Stimulated activated CD8-positive, alpha-beta memory T cell treated with anti-CD3 and anti-CD28 coated beads, Interleukin-4, amount 100 ng/mL, for 4 hours (primary cell): ENCODE measurements around the gene TAS2R16.

Source experiments
- DNase-seq, 2 donors: peaks; one replicate each; pipeline ENCODE4 v3.0.0-alpha.2; 2020; ENCODE audit warnings: low read depth in 2 of 2, low spot score in 1 of 2

Gene TAS2R16, protein sequence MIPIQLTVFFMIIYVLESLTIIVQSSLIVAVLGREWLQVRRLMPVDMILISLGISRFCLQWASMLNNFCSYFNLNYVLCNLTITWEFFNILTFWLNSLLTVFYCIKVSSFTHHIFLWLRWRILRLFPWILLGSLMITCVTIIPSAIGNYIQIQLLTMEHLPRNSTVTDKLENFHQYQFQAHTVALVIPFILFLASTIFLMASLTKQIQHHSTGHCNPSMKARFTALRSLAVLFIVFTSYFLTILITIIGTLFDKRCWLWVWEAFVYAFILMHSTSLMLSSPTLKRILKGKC

DNA sequence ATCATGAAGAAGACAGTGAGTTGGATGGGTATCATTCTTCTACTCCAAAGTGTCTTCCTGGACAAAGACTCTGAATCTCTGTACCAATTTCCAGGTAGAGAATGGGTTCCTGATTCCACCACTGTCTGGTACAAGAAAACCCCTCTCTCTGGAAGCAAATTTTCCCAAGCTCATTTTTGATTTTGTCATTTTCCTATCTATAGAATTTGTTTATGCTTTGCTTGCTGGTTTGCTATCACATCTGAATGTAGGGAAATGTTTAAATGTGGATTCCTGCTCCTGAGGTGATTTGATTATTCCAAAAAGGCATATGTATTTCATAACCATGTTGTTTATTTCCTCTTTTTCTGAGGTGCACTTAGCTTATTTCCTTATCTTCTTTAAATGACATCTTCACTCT lies at the start of gene TAS2R16:
Gene TAS2R16, minus strand, starts transcription at position 101 of the 400 bp plus-strand sequence. Its CDS starts 66 bp downstream, at position 35.
- DNase-seq, result no peak

DNA sequence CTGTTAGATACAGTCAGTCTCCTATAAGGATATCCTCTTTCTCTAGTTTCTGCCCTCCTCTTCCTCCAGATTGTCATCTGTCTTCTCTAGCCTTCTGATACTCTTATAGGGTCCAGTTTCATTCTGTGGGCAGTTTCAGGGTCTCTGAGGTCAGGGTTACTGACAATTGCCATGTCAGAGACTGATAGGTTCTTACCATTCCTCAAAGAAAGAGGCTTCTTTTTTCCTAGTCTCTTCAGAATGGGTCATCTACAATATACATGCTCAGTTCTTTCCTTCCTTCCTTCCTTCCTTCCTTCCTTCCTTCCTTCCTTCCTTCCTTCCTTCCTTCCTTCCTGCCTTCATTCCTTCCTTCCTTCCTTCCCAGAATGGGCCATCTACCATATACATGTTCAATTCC lies 48.1 kb upstream of the TAS2R16 start:
- no peak for DNase-seq

DNA sequence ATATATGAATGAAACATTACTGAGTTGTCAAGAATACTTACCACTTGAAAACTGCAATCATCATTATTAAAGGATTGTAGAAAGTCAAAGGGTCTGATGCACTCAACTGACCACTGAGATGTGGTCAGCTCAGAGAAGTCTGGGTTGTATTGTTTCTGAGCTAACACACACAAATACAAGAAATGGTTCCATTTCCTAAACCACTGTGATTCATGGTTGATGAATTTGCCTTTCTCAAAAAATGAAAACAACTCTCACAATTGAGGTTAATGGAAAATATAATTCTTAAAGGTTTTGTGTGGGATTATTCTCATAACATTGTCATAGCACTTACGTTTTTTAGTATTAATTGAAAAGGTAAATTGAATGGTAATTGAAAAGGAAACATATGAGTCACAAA lies 45.6 kb upstream of the TAS2R16 start:
- no peak for DNase-seq

DNA sequence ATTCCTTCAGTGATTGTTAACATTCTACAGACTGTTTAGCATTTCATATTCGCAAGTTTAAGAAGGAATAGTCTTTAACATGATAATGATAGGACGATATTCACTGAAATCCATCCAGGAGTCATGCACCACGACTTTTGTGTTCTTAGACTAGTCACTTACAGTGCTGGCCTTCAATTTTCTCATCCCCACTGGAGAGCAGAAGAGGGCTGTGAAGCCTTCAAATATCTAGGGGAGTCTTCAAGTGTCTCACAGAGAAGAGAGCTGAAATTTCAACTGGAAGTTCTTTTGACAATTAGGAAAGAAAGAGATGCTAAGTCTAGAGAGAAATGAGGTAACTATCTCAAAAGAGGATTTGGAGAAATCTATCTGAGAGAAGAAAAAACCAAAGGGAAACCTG lies 43.8 kb upstream of the TAS2R16 start:
- DNase-seq, result no peak

DNA sequence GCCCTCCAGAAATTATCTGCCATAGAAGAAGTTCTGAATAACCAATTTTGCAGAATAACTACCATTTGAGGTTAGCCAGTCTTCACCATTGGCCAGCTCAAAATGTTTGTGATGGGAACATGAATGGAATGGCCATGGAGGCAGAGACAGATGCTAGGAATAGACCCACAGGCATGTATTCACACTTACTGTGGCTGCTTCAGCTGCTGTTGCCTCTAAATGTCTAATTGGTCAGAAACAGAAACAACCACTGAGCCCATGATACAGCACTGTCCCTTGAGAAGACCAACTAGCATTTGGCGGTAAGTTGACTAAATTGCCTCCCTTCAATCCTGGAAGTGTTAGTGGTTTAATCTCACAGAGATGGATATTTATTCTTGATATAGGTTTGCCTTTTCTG lies 38.6 kb upstream of the TAS2R16 start:
- DNase-seq, result no peak

DNA sequence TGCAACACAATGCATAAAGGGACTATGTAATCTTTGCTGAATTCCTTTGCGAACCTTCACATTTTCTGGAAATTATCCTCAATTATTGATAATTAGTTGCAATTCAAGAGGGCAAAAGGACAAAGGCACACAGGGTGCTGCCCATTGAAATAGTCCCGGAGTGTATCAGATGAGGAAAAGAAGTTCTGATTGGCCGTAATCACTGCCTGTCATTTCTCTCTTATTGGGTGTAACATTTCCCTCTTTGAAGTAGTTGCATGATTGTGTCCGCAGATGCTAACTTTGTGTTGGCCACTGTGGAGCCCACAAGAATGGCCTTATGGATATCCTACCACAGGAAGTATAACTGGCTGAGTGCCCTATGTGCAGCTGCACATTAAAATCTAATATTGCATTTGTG lies 35.1 kb upstream of the TAS2R16 start:
- DNase-seq, result no peak

DNA sequence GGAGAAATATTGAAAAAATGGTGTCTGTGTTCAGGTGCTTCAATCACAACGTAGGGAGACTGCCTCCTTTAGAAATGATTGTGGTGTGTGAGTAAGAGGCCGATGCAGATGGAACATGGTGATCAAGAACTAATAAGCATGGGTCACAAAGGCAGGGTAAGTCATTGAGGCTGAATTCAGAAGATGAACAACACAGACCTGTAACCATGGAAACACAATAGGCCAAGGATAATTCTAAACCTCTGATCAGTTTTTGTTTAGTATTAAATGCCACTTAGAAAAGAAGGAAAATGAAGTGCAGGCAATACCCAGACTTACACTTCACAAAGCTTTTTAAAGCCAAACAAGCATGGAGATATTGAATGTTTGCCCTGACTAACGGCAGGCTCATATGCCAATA lies 32.8 kb upstream of the TAS2R16 start:
- no peak for DNase-seq

DNA sequence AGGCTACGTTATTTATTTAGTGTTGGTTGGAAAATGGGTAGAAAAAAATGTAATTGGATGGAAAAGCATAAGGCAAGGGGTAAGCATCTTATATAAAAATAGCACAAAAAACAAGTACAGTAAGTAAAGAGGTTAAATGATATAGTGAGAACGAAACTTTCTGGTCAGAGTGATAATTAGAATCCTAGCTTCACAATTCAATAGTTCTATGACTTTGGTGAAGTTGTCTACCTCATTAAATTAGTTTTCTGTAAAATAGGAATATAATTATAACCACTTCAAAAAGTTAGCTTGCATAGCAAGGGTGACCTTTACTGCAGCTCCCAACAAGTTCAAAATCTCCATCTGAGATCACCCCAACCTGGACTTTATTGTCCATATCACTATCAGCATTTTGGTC lies 30.8 kb upstream of the TAS2R16 start:
- no peak for DNase-seq

DNA sequence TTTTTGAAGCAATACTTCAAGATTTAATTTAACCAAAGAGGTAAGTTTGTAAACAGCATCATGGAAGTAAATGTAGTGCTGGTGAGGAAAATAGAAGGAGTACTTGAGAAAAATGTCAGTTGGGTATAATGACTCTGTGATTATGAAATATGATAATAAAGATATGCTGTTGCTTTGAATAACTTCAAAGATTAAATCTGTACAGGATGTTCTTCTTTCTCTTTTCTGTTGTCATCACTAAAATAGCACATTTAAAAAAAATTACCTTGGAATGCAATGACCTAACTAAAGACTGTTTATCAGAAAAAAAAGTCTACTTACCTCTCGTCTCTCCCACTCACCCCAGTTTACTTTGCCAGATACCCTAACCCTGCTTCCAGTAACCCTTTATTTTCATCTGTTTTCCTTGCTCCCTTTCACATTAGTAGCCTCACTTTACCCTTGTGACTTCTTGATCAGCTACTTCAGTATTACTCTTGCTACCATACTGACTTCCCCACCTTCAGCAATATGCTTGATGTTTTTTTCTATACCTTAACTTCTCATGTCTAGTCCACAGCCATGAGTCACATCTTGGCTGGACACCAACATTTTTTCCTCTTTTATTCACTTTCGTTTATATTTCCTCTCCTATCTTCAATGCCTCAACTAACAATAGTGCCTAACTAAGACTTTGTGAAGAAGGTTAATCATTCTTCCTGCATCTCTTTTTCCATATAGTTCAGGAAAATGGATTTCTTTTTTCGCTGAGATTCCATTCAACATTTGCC lies 29.7 kb upstream of the TAS2R16 start:
- no peak for DNase-seq

DNA sequence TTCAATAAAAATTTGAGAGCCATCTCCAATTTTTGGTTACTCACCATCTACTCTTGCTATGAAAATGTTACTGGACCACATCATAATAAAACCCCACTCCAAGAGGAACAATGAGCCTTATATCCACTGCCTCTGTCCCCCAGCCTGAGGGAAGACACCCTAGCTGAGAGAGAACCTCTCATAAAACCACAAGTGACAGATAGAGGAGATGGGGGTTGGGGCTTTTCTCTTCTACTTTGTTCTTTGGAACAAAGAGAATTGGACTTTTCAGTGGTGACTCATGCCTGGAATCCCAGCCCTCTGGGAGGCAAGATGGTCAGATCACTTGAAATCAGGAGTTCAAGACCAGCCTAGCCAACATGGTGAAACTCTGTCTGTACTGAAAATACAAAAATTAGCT lies 27.6 kb upstream of the TAS2R16 start:
- no peak for DNase-seq

DNA sequence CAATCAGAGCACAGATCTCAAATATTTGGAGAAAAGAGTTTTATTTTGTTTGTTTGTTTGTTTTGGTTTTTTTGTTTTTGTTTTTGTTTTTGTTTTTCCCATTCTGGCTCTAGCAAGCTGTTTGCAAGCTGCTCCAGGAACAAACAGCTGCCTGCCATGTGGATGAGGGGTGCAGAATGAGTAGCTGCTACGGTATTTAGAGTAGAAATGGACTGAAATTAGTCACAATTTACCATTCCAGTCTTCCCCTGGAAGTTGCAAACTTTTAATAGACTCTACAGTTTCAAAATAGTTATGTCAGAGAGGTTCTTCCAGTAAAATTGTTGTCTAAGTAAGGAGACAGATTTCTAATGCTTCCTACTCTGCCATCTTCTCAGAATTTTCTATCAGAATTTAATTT lies 27.1 kb upstream of the TAS2R16 start:
- no peak for DNase-seq

DNA sequence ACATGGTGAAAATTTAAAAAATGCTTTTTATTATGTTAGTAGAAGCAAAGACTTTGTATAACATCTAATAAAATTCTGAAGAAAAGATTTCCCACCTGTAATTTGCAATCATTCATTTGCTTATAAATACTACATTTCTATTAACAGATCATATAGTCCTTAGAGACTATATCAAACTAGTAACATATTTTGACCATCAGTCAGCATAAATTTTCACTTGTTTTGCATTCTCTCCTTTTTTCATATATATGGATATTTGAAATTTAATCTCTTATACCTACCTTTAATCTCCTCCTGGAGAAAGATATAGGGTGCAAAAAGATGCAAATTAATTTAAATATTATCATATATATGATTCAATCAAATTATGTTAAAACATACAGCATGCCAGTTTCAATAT lies 16.9 kb upstream of the TAS2R16 start:
- DNase-seq, result no peak

DNA sequence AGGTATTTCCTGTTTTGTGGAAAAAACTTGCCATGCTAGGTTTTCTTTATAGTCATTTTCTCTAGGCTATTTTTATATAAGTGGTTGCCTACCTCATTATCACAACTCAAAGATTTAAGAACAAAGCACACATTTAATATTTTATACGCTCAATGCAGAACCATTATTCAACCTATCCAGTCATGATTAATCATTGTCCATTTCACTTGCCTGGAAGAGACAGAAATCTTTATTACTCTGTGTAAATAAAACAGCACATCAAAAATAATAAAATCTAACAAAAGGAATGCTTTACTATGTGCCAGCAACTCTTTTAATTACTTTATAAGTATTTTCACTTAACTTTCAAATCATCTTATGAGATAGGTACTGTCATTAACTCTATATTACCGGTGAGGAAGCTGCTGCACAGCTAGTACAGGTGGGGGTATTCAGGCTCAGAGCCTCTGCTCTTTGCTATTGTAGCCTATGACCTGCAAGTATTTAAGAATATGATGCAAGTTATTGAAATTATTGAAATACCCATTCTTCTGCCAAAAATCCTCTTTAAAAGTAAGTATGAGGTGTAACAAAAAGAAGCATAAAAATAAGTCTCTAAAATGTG lies 16.4 kb upstream of the TAS2R16 start:
- no peak for DNase-seq

DNA sequence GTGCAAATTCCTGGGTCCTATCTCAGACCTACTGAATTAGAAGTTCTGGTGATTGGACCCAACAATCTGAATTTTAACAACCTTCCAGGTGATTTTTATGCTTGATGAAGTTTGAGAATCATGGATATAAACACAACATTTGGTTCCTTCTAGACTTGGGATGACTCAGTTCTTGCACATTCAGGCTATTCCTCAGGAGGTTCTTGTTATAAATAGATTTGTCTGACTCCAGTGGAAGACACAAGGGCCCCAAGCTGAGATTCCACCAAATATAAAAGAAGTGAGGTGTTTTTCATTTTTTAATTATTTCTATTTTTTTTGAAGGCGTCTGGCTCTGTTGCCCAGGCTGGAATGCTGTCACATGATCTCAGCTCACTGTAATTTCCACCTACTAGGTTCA lies 9.4 kb upstream of the TAS2R16 start:
- DNase-seq, result no peak

DNA sequence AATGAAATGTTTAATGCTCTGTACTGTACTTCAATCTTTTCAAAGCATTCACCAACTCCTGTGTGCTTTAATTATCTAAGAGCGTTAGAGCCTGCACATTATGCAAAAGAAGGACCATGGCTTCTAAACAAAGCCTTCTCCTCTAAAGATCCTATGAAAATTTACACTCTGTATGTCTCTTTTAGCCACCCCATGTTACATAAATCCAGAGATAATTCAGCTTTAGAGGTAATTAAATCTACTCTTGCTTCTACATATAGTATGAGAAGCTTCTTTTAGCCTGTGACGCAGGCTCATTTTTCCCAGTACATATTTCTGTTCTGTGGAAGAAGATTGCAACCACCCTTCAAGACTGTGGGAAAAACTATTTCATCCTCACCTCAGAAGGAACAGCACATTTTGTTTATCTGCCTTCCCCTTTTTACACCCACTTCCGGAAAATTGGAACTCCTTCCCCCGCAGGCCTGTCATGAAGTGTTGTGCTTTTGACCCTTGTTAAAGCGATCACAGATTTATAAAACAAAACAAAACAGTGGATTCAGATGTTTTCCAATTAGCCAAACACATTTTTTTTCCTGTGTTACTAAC lies 8.1 kb upstream of the TAS2R16 start:
- no peak for DNase-seq

DNA sequence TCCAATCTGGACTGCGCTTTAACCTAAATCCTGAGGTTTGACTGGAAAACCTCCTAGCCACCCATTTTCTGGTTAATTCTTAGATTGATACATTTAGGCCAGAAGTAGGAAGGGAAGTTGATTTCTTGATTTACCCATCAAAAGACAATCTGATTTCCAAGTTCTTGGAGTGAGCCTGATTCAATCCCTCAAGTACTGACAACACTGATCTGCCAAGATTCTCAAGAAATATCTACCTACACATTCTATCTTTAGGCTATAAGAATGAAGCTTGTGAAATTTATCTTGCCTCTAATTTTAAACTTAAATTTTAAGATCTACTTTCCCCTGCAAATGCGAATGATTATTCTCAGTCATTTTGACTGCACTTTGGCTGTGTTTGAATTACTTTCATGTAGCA lies 5.9 kb downstream of the TAS2R16 start:
- no peak for DNase-seq

DNA sequence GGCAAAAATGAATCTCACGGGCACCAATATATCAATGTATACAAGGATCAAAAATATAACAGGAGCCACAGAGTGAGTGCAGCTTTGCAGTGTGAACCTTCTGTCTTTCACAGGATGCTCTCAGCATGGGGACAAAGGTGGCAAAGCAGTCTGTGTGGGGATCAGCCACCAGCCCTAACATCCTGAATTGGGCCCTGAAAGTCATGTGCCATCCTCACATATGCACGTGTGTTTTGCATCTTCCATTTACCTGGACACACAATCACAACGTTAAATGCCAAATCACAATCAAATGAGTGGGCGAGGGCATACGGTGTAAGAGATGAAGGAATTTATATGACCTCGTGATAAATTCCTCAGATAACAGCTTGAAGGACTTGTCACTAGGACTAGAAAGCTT lies 6.5 kb downstream of the TAS2R16 start:
- DNase-seq, result no peak

DNA sequence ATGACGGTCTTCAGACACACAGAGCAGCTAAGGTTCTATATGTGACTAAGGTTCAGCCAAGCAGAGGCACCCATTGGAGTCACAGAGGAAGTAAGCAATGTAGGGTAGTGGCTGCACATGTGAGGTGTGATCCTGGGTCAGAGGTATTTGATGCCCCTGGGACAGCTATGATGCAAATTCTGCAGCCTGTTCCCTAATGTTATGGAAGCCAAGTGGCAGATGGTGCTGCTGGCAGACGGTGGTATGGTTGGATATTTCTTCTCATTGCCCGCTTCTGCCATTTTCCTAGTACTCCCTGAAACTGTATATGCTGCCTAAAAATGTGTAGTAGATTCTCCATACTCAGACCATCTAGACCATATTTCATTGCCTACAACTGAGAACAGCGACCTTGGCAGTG lies 7.2 kb downstream of the TAS2R16 start:
- DNase-seq, result no peak

DNA sequence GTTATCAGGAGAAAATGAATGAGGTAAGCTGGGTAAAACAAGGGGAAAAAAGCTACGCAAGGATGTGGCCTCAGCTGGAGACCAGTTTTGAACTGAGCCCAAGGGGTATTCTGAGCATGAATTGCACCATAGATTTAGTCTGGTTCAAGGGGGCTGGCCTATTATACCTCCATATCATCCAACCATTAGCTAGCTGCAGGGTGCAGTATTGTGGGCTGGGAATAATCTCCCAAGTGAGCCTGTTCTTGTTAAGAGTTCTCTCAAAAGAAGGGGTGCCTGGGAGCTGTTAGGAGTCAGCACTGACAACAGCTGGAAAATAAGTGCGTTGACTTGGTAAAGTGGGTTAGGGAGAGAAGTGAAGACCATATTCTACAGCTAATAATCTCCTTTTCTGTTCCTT lies 8.0 kb downstream of the TAS2R16 start:
- DNase-seq, result no peak

DNA sequence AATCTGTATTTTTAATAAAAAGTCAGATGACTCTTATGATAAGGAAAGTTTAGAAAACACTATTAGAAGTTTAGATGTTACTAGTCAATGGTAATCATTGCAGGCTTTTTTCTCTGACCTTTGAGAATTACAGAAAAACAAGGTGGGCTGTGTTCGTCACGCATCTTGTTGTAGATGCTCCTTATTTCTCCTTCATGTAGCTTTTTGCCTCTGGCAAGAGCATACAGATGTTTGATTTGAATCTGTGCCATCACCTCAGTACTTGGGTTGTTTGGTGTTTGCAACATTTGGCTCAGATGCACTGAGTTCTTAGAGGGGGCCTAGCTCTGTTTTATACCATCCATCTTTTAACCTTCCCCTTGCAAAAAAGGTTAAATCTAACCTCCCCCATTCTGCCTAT lies 11.5 kb downstream of the TAS2R16 start:
- no peak for DNase-seq

DNA sequence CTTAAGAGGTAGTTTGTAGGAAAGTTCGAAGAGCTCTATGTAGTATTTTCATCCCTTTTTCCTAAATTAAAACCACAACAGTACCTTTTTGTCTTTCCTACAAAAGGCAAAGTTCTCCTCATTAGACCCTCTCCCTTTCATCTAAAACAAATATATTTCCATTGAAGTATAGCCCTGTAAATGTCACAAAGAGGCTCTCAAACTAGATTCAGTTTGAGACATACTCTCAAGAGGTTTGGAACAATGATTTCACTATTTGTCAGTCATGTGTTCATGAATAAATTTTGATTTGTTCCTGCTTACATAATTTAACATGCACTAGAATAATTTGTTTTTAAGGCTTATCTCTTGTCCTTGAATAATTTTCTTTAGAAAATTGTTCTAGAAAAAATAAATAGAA lies 12.2 kb downstream of the TAS2R16 start:
- DNase-seq, result no peak

DNA sequence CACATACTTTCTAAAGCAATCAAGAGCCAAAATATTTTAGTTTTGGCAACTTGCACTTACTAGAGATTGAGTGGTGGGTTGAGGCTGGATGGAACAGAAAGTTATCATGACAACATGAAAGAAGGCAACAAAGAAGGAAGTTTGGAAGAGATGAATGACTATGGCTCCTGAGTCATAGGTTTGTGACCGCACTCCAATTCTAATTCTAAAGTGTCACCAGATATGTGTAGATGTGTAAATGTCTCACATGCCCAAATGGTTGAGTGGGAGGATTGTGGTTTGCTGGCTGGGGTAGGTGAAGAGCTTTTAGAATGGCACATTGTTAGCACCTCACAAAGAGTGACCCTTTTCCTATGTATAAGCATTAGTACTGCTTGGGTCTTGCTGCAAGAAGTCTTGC lies 20.2 kb downstream of the TAS2R16 start:
- no peak for DNase-seq
